Left lung (tissue), 10 donors: Measurements from ENCODE around the gene PPP4C. TPM values are rescaled to one million over a fixed set of nuclear protein-coding genes. Genes with fewer than 3 reads are reported as not detected.

Source experiments
- ATAC-seq: fragments of 200-7000 bp; cut with Tn5 transposase; one replicate; pipeline ENCODE4 v1.9.1; 2020; ENCODE audit warnings: moderate library complexity
- DNase-seq, 4 donors: peaks; one replicate each; pipeline ENCODE4 v3.0.0-alpha.2; 2013 to 2020
- H3K27ac ChIP-seq, 2 donors: fragments of 200-600 bp; sonication (generic) in 1 of 2; one replicate each; pipeline versions ENCODE4 v1.5.0 to v1.8.0; 2020 to 2021
- H3K27me3 ChIP-seq, 2 donors: fragments of 200-600 bp; sonication (generic) in 1 of 2; one replicate each; pipeline versions ENCODE4 v1.5.0 to v1.8.0; 2020 to 2021
- H3K36me3 ChIP-seq, 2 donors: fragments of 200-600 bp; sonication (generic) in 1 of 2; one replicate each; pipeline versions ENCODE4 v1.5.0 to v1.8.0; 2020 to 2021
- H3K4me1 ChIP-seq, 2 donors: fragments of 200-600 bp; one replicate each; pipeline ENCODE4 v1.8.0; 2021
- H3K4me3 ChIP-seq, 2 donors: fragments of 200-600 bp; sonication (generic) in 1 of 2; one replicate each; pipeline versions ENCODE4 v1.5.0 to v1.8.0; 2020 to 2021; ENCODE audit warnings: mild to moderate bottlenecking in 1 of 2
- H3K9me3 ChIP-seq, 2 donors: fragments of 200-600 bp; sonication (generic) in 1 of 2; one replicate each; pipeline versions ENCODE4 v1.5.0 to v1.8.0; 2020 to 2021
- intact Hi-C, 2 donors: fragments of 100-400 bp; cut with DNase I; formaldehyde crosslinking; loops; one replicate each; pipeline versions ENCODE4 v1.11.2 to v1.14.2; 2022
- polyA plus RNA-seq, 6 donors: library from polyadenylated mRNA; unstranded; fragments of 120-200 nt; gene quantifications; one replicate each; pipeline ENCODE4 v1.2.1, GENCODE V29; 2013; ENCODE audit not compliant: insufficient read length in 6 of 6
- total RNA-seq, 2 donors: library from RNA; stranded (reverse); fragmentation: NEBNext Ultra II Directional; extraction: Animal tissue kit (Norgen Biotek cat#: 25700); gene quantifications; one replicate each; pipeline ENCODE4 v1.2.1, GENCODE V29; 2021
- TF ChIP-seq, protein P1 (sequence below), 2 donors: fragments of 200-600 bp; sonication (generic) in 1 of 2; IDR thresholded peaks; one replicate each; pipeline versions ENCODE4 v1.5.0 to v1.8.0; 2021; ENCODE audit warnings: antibody characterized with exemption in 2 of 2
- donor health status: DM: no; HTN: yes; CAD: no.
- donor health status: DM: no; HTN: no; CAD: no.

PPP4C gene
- total and polyA plus RNA-seq, 8 donors = 62.0 to 89.8 (median 76.9) TPM

DNA sequence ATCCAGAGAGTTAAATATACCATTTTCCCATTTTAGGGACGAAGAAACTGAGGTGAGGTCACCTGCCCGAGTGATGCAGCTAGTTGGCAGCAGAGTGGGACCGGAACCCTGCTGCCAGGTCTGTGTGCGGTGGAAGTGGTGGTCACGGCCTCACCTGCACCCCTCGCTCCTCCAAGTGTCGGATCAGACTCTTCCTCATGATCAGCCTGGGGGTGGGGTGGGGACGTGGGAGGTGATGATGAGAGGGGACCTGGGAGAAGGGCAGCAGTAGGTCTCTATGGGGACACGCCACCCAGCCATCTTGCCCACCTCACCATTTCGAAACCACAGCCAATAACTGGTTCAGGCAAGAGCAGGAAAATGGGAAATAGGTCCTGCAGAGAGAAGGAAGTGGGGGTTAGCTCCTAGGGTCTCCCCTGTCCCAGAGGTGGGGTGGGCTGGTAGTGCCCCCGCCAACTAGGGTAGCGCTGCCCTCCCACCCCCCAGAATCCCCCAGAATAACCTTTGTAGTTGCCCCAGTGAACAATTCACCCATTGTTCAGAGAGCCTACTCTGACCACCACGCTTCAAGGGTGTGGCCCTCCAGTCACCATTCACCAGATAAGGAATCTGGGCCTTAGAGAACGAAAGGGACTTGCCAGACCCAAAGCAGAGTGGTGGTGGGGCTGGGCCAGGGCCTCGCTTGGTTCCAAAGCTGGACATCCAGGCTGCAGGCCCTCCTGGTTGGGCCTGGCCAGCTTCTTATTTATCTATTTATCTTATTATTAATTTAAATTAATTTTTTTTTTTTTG lies 32.5 kb downstream of the PPP4C start:
- DNase-seq = peak in 1 of 4 donors; percentile 51
- peaks cover 0 to 86% of the 10 kb centered on the region in 2 donors for H3K36me3 ChIP-seq
- intact Hi-C loops = no loop called here
- no peaks in the 10 kb centered on the region for H3K27me3 ChIP-seq
- no peak overlapping the region for H3K4me3 ChIP-seq
- TF ChIP-seq, protein P1, sequence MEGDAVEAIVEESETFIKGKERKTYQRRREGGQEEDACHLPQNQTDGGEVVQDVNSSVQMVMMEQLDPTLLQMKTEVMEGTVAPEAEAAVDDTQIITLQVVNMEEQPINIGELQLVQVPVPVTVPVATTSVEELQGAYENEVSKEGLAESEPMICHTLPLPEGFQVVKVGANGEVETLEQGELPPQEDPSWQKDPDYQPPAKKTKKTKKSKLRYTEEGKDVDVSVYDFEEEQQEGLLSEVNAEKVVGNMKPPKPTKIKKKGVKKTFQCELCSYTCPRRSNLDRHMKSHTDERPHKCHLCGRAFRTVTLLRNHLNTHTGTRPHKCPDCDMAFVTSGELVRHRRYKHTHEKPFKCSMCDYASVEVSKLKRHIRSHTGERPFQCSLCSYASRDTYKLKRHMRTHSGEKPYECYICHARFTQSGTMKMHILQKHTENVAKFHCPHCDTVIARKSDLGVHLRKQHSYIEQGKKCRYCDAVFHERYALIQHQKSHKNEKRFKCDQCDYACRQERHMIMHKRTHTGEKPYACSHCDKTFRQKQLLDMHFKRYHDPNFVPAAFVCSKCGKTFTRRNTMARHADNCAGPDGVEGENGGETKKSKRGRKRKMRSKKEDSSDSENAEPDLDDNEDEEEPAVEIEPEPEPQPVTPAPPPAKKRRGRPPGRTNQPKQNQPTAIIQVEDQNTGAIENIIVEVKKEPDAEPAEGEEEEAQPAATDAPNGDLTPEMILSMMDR (IDR thresholded peaks at IDR 0.05) = no peak
- peaks cover 0 to 4% of the 10 kb centered on the region in 2 donors for H3K4me1 ChIP-seq
- no peak overlapping the region for H3K27ac ChIP-seq
- H3K9me3 ChIP-seq = no peaks in the 10 kb centered on the region
- no peak for ATAC-seq

DNA sequence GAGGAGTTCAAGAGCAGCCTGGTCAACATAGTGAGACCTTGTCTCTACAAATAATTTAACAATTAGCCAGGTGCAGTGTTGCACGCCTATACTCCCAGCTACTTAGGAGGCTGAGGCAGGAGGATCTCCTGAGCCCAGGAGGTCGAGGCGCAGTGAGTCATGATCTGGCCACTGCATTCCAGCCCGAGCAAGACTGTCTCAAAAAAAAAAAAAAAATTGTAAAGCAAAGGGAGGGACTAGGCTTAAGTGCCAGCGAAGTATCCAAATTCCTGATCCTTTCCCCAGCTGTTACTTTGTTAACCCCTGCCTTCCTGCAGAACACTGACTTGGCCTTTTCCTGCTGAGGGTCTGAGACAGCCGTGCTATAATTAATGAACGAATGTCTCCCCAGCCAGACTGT lies 34.9 kb downstream of the PPP4C start:
- Histone ChIP-seq H3K27me3 (no peaks in the 10 kb centered on the region), H3K36me3 (peaks cover 0 to 92% of the 10 kb centered on the region in 2 donors), H3K27ac (no peak overlapping the region), H3K4me3 (no peak overlapping the region), H3K9me3 (no peaks in the 10 kb centered on the region), H3K4me1 (peaks cover 0 to 19% of the 10 kb centered on the region in 2 donors)
- DNase-seq (no peak), ATAC-seq (no peak)
- TF ChIP-seq, protein P1 (IDR thresholded peaks at IDR 0.05) = no peak
- intact Hi-C loops = no loop called here

DNA sequence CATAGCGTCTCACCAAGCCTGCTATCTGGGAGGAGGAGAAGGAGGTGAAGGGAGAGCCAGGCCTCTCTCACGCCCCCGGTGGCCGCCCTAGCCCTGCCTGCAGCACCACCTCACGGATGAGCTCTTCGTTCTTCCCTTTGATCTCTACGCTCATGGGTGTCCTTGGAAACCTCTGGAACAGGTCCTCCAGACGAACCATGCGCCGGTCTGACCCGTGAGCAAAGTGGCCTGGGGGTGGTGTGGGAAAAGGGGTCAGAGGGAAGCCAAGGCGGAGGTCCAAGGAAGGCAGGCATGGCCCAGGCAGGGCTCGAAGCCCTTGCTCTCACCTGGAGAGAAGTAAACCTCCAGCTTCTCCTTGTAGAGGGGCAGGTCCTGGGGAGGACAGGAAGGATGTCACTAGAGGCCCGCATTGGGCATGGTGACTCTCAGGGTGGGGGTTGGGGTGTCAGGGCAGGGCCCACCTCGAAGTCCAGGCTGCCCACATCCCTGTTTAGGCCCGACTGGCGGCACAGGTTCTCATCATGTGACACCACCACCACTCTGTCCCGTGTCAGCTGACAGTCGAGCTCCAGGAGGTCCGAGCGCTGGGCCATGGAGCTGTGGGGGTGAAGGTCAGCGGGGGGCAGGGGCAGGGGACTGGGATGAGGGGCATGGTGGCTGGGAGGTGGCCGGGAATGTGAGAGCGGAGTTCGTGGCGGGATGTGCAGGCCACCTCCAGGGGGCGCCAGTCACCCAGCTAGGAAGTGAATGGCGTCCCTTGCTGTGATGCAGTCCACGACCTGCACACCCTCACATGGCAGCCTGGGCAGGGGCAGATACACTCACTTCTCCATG lies 36.6 kb downstream of the PPP4C start:
- peaks cover 0 to 19% of the 10 kb centered on the region in 2 donors for H3K4me1 ChIP-seq
- intact Hi-C loops = no loop called here
- no peaks in the 10 kb centered on the region for H3K27me3 ChIP-seq
- peak; percentile 45 for ATAC-seq
- TF ChIP-seq, protein P1 (IDR thresholded peaks at IDR 0.05) = peak; percentile 42 to 82
- no peaks in the 10 kb centered on the region for H3K9me3 ChIP-seq
- peak in 2 of 4 donors; percentile 52 to 92 for DNase-seq
- peaks cover 0 to 94% of the 10 kb centered on the region in 2 donors for H3K36me3 ChIP-seq
- H3K27ac ChIP-seq = no peak overlapping the region
- H3K4me3 ChIP-seq = no peak overlapping the region

DNA sequence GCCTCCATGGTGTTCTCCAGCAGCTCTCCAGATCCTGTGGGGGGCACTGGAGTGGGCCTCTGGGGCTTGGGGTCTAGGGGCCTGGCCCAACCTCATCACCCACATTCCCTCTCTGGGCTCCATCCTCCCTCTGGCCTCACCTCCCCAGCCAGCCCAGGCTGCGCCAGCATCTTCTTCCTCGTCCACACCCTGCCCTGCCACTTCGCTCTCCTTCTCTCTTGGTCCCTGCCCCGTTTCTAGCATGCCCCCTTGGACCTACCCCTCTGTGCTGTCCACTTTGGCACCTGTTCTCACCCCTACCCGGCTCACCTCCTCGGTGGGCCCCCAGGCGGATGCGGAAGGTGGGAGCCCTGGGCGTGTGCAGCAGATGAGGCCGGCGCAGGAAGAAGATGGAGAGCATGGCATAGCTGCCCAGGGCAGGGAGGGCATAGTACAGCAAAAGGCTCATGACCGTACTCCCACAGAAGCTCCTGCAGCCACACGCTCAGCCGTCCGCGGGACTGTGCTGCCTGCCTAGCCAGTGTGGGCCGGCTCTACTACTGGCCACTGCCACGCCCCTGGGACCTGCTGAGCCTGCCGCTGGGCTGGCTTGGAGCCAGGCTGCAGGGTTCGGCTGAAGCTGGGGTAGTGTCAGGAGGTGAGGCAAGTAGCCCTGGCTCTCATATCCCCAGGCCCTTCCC lies 37.4 kb downstream of the PPP4C start, which contains the start of gene GDPD3:
GDPD3 (minus strand) TSS at position 507 of the 680 bp plus-strand sequence; CDS start at position 448, 59 bp downstream.
- ATAC-seq = peak; percentile 47
- intact Hi-C loops = no loop called here

More for the DNA sequence above, 37.4 kb downstream of the PPP4C start, which contains the start of gene GDPD3:
- Histone ChIP-seq H3K36me3 (peaks cover 0 to 94% of the 10 kb centered on the region in 2 donors), H3K27ac (peak within 1 kb of the TSS in 1 of 2 donors; percentile 18), H3K9me3 (no peaks in the 10 kb centered on the region), H3K4me3 (no peak within 1 kb of the TSS), H3K4me1 (peaks cover 0 to 19% of the 10 kb centered on the region in 2 donors), H3K27me3 (no peaks in the 10 kb centered on the region)
- TF ChIP-seq, protein P1 (IDR thresholded peaks at IDR 0.05) = no peak
- peak in 1 of 4 donors; percentile 57 for DNase-seq
